OCI-LY1 (cell line): Measurements from ENCODE around the gene OR2T11.
"Not testable (repeated sequence)": the region's sequence is repeated elsewhere in the genome, so short reads cannot be mapped to it uniquely, and the experiment has no call there.

Experiments
- H2AFZ ChIP-seq: fragments of 200-600 bp; sonication (generic), shearing (Covaris generic); 2 replicates; pipeline ENCODE4 v1.6.0; 2014; ENCODE audit warnings: antibody characterized with exemption, mild to moderate bottlenecking, low read length
- H3F3A ChIP-seq: fragments of 200-600 bp; sonication (generic), shearing (Covaris generic); 2 replicates; pipeline ENCODE4 v1.6.0; 2014; ENCODE audit warnings: mild to moderate bottlenecking, antibody characterized with exemption, low read length, moderate library complexity; ENCODE audit not compliant: insufficient read depth
- H3K27ac ChIP-seq: fragments of 200-600 bp; sonication (generic); 2 replicates; pipeline ENCODE4 v1.5.1; 2014; ENCODE audit warnings: low read length, mixed run types, mild to moderate bottlenecking, low read depth; ENCODE audit not compliant: poor library complexity, severe bottlenecking
- H3K27me3 ChIP-seq: fragments of 200-600 bp; sonication (generic); 2 replicates; pipeline ENCODE4 v1.6.0; 2014; ENCODE audit warnings: antibody characterized with exemption, mild to moderate bottlenecking, low read length, moderate library complexity; ENCODE audit not compliant: insufficient read depth
- H3K36me3 ChIP-seq: fragments of 200-600 bp; sonication (generic); 2 replicates; pipeline ENCODE4 v1.6.1; 2014; ENCODE audit warnings: mild to moderate bottlenecking, antibody characterized with exemption, low read length, moderate library complexity, mixed read lengths; ENCODE audit not compliant: insufficient read depth
- H3K4me1 ChIP-seq: fragments of 200-600 bp; sonication (generic); 2 replicates; pipeline ENCODE4 v1.5.1; 2014; ENCODE audit warnings: mild to moderate bottlenecking, low read length, moderate library complexity; ENCODE audit not compliant: insufficient read depth, severe bottlenecking
- H3K4me2 ChIP-seq: fragments of 200-600 bp; sonication (generic), shearing (Covaris generic); 2 replicates; pipeline ENCODE4 v1.6.1; 2014; ENCODE audit warnings: low read length
- H3K4me3 ChIP-seq: fragments of 200-600 bp; sonication (generic); 2 replicates; pipeline ENCODE4 v1.5.1; 2014; ENCODE audit warnings: low read length, low read depth, mild to moderate bottlenecking, mixed read lengths; ENCODE audit not compliant: poor library complexity, severe bottlenecking
- H3K79me2 ChIP-seq: fragments of 200-600 bp; shearing (Covaris generic); 2 replicates; pipeline ENCODE4 v1.6.1; 2016; ENCODE audit warnings: mixed run types, low read length, mixed read lengths; ENCODE audit not compliant: insufficient read depth
- H3K9ac ChIP-seq: fragments of 200-600 bp; sonication (generic), shearing (Covaris generic); 2 replicates; pipeline ENCODE4 v1.6.1; 2014; ENCODE audit warnings: mild to moderate bottlenecking, low read length, mixed read lengths
- H3K9me2 ChIP-seq: fragments of 200-600 bp; sonication (generic), shearing (Covaris generic); 2 replicates; pipeline ENCODE4 v1.6.1; 2014; ENCODE audit warnings: low read depth, mild to moderate bottlenecking, low read length, mixed read lengths
- H3K9me3 ChIP-seq: fragments of 200-600 bp; shearing (Covaris generic); 2 replicates; pipeline ENCODE4 v1.6.1; 2014; ENCODE audit warnings: low read length, mixed read lengths
- H4K20me1 ChIP-seq: fragments of 200-600 bp; sonication (generic), shearing (Covaris generic); 2 replicates; pipeline ENCODE4 v1.6.0; 2016; ENCODE audit warnings: mild to moderate bottlenecking, low read length; ENCODE audit not compliant: insufficient read depth
- CTCF ChIP-seq: fragments of 200-600 bp; sonication (generic), shearing (Covaris generic); IDR thresholded peaks from 2 replicates; pipeline ENCODE4 v1.5.1; 2017; ENCODE audit warnings: mild to moderate bottlenecking, antibody characterized with exemption, low read length, moderate library complexity, mixed read lengths
- EZH2 ChIP-seq: fragments of 200-600 bp; sonication (generic), shearing (Covaris generic); IDR thresholded peaks from 2 replicates; pipeline ENCODE4 v1.8.0; 2017; ENCODE audit warnings: borderline replicate concordance, mixed run types, mild to moderate bottlenecking, antibody characterized with exemption, low read length, moderate library complexity, mixed read lengths

OR2T11 gene

GRCh38 chr1:248634991-248635390 lies at the start of gene OR2T11:
Gene OR2T11 (minus strand): TSS chr1:248635091. CDS start chr1:248627128, 7,963 bp downstream.
- not testable (repeated sequence) for H3K27me3 ChIP-seq, H3K4me1 ChIP-seq, H3K9ac ChIP-seq, H2AFZ ChIP-seq, H3K4me3 ChIP-seq, H3K36me3 ChIP-seq, H4K20me1 ChIP-seq, H3F3A ChIP-seq, H3K79me2 ChIP-seq, H3K9me2 ChIP-seq, H3K27ac ChIP-seq, H3K4me2 ChIP-seq, H3K9me3 ChIP-seq

GRCh38 chr1:248681651-248682050 lies 46.8 kb upstream of the OR2T11 start:
- no peak overlapping the region for H3K4me3 ChIP-seq
- no peaks in the 10 kb centered on the region for H3K79me2 ChIP-seq
- H3K9me3 ChIP-seq = 0 out of 2 replicates have a peak, but pooled peaks cover 2% of the 10 kb centered on the region
- H4K20me1 ChIP-seq = no peaks in the 10 kb centered on the region
- TF ChIP-seq CTCF (no peak), EZH2 (no peak)
- no peaks in the 10 kb centered on the region for H3K9me2 ChIP-seq
- H3K36me3 ChIP-seq = no peaks in the 10 kb centered on the region
- H3K27me3 ChIP-seq = no peaks in the 10 kb centered on the region
- H3K27ac ChIP-seq = no peak overlapping the region
- H3K4me2 ChIP-seq = no peak overlapping the region
- H2AFZ ChIP-seq = no peak overlapping the region
- no peaks in the 10 kb centered on the region for H3F3A ChIP-seq
- H3K4me1 ChIP-seq = no peaks in the 10 kb centered on the region
- H3K9ac ChIP-seq = no peak overlapping the region

- Histone ChIP-seq H3K36me3 (no peaks in the 10 kb centered on the region), H3K4me3 (no peak overlapping the region), H2AFZ (no peak overlapping the region), H3K4me1 (no peaks in the 10 kb centered on the region), H3K4me2 (no peak overlapping the region), H4K20me1 (no peaks in the 10 kb centered on the region), H3K9ac (no peak overlapping the region), H3K9me2 (no peaks in the 10 kb centered on the region), H3K9me3 (no peaks in the 10 kb centered on the region), H3F3A (no peaks in the 10 kb centered on the region), H3K27me3 (no peaks in the 10 kb centered on the region), H3K79me2 (no peaks in the 10 kb centered on the region), H3K27ac (no peak overlapping the region)
- TF ChIP-seq CTCF (no peak), EZH2 (no peak)
Measured at GRCh38 chr1:248670003-248670402, 35.1 kb upstream of the OR2T11 start.

GRCh38 chr1:248663453-248664328 lies 28.8 kb upstream of the OR2T11 start:
- not testable (repeated sequence) for H3K79me2 ChIP-seq, H3K9me2 ChIP-seq, H3K4me1 ChIP-seq, H4K20me1 ChIP-seq, H3K27ac ChIP-seq, H3K27me3 ChIP-seq, H3K4me3 ChIP-seq, H3K9ac ChIP-seq, H3K4me2 ChIP-seq, H2AFZ ChIP-seq, H3K36me3 ChIP-seq, H3F3A ChIP-seq, H3K9me3 ChIP-seq

- H3K4me3 ChIP-seq, H3K9me3 ChIP-seq, H3K4me1 ChIP-seq, H3K9ac ChIP-seq, H2AFZ ChIP-seq, H3F3A ChIP-seq, H4K20me1 ChIP-seq, H3K27me3 ChIP-seq, H3K4me2 ChIP-seq, H3K27ac ChIP-seq, H3K36me3 ChIP-seq, H3K9me2 ChIP-seq, H3K79me2 ChIP-seq: not testable (repeated sequence)
Measured at GRCh38 chr1:248656797-248657196, 21.9 kb upstream of the OR2T11 start.

- not testable (repeated sequence) for H3K9me2 ChIP-seq, H4K20me1 ChIP-seq, H3K9ac ChIP-seq
Measured at GRCh38 chr1:248655354-248655753, 20.5 kb upstream of the OR2T11 start, which contains the start of gene OR2T27. Gene OR2T27 (minus strand): TSS chr1:248655528. CDS start chr1:248650884, 4,644 bp downstream.

More at GRCh38 chr1:248655354-248655753, 20.5 kb upstream of the OR2T11 start, which contains the start of gene OR2T27:
- not testable (repeated sequence) for H3K9me3 ChIP-seq, H3K4me1 ChIP-seq, H2AFZ ChIP-seq, H3K4me3 ChIP-seq, H3K4me2 ChIP-seq, H3K27me3 ChIP-seq, H3K27ac ChIP-seq, H3K36me3 ChIP-seq, H3K79me2 ChIP-seq, H3F3A ChIP-seq
